GM12891 (cell line): Measurements from ENCODE around the gene SPTBN1.

Experiments
- POLR2A ChIP-seq: IDR thresholded peaks from 2 replicates; pipeline ENCODE4 v1.6.1; 2011; ENCODE audit warnings: low read depth, low read length, control low read depth
- POLR2AphosphoS5 ChIP-seq: IDR thresholded peaks from 2 replicates; pipeline ENCODE4 v1.6.1; 2011; ENCODE audit warnings: low read depth, low read length, control low read depth
- TAF1 ChIP-seq: IDR thresholded peaks from 2 replicates; pipeline ENCODE4 v1.6.1; 2011; ENCODE audit warnings: low read depth, low read length, control low read depth

DNA sequence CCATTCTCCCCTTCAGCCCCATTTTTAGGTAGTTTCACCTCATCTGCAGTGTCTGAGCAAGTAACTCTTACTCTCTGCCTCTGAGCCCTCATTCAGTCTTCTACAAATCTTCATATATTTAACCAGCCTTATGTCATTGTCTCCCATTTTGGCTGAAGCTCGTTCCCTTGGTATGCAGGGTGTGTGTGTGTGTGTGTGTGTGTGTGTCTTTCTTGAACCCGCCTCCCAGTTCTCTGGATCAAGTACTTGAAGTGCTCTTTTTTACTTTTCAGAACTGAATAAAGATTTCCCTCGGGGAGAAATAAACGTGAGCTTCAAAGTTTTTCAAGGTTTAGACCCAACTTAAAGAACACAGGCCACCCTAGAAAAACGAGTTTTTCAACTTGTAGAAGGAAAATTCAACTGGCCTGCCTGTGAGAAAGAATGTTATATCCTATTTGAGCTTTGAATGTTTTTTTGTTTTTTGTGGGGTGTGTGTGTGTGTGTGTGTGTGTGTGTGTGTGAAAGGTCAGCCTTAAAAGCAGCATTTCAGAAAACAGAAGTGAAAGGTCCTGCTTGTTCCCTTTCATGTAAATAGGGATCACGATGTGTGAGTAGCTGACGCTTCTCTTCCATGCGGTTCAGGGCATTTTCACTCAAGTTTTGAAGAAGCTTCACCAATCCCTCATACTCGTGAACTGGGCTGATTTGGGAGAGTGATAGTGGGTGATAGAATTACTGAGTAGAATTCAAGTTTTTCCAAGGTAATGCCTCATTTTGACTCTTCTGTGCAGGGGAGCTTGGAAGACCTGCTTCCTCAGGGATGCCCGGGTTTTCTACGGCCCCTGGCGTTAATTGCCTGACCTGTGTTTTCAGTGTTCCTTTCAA lies 216.7 kb downstream of the SPTBN1 start:
- no peak for TF ChIP-seq POLR2A
- TF ChIP-seq POLR2AphosphoS5: no peak
- TF ChIP-seq TAF1: no peak
